HG03432 (cell line): Measurements from ENCODE around the gene PKP3.
"Not testable (repeated sequence)": the region's sequence is repeated elsewhere in the genome, so short reads cannot be mapped to it uniquely, and the experiment has no call there.

Source experiments
- ATAC-seq: cut with Tn5 transposase; IDR thresholded peaks from one replicate; pipeline ENCODE4 v1.9.1; 2021; ENCODE audit warnings: mild to moderate bottlenecking, moderate library complexity; ENCODE audit not compliant: unreplicated experiment

PKP3 gene

DNA sequence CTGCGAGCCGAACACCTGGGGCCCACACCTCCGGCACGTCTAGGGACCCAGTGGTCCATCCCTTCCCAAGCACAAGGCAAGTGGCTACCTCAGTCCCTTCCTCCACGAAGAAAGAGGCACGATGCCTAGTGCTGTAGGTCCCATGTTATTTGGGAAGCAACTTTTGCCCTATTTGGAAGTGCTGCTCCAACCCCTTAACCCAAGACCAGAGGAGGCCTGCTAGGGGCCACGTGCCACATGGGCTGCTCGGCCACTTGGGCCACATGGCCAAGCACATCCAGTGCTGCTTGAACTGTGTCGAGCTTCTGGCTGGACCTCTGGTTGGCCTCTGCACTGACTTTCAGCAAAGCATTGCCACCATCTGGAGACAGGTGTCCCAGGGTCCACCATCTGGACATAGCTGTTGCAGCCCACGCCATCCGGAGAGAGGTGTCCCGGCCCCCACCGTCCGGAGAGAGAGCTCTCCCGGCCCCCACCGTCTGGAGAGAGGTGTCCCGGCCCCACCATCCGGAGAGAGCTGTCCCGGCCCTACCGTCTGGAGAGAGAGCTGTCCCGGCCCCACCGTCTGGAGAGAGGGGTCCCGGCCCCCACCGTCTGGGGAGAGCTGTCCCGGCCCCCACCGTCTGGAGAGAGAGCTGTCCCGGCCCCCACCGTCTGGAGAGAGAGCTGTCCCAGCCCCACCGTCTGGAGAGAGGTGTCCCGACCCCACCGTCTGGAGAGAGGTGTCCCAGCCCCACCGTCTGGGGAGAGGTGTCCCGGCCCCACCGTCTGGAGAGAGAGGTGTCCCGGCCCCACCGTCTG lies 31.2 kb upstream of the PKP3 start:
- no peak for ATAC-seq

DNA sequence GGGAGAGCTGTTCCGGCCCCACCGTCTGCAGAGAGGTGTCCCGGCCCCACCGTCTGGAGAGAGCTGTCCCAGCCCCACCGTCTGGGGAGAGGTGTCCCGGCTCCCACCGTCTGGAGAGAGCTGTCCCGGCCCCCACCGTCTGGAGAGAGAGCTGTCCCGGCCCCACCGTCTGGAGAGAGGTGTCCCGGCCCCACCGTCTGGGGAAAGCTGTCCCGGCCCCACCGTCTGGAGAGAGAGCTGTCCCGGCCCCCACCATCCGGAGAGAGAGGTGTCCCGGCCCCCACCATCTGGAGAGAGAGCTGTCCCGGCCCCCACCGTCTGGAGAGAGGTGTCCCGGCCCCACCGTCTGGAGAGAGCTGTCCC lies 30.6 kb upstream of the PKP3 start:
- not testable (repeated sequence) for ATAC-seq

DNA sequence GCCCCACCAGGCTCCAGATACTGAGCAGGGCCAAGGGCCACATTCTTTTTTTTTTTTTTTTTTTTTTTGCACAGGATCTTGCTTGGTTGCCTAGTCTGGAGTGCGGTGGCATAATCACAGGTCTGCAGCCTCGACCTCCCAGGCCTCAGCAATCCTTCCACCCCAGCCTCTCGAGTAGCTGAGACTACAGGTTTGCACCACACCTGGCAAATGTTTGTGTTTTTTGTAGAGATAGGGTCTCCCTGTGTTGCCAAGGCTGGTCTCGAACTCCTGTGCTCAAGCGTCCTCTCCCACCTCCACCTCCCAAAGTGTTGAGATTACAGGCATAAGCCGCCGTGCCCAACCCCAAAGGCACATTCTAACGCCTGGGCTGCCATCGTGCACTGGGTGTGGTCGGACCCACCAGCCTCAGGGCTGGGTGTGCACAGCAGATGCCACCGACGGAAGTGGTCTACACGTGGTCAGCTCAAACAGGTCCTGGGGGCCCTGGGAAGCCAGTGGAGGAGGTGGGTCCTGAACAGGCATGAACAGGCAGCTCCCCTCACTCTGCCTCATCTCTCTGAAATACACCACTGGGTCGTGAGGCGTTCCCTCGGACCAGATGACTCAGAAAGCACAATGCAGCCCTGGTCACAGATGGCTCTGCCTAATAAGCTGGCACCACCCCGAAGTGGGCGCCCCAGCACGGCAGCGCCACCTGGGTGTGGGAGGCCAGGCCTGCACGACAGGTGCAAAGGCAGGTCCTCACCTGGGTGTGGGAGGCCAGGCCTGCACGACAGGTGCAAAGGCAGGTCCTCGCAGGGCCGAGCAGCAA lies 29.9 kb upstream of the PKP3 start:
- ATAC-seq: no peak

DNA sequence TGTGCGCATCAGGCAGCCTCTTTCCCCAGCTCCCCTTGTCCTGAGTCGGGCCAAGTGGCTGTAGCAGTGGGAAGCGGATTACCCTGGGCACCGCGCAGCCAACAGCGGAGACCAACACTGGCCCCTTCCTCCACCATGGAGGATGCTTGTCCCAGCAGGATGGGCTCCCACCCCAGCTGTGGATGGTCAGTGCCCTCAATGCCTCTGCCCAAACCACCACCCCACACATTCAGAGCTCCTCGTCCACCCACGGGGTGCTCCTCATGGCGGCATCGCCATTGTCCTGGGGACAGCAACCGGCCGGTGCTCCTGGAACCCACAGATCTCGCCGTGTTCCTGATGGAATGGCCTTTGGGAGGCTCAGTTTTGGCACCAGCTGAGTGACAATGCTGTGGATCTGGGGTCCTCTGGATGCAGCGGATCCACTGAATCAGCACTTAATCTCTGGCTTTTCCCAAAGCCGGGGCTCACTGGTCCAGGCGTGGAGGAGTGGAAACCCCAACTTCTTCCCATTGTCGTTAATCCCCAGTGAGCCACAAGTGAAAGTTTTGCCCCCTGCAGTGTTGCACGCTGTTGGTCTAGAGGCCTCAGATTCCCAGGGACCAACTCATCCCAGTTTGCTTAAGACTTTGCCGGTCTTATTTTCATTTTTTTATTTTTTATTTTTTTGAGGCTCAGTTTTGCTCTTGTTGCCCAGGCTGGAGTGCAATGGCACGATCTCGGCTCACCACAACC lies 28.9 kb upstream of the PKP3 start:
- ATAC-seq: no peak

DNA sequence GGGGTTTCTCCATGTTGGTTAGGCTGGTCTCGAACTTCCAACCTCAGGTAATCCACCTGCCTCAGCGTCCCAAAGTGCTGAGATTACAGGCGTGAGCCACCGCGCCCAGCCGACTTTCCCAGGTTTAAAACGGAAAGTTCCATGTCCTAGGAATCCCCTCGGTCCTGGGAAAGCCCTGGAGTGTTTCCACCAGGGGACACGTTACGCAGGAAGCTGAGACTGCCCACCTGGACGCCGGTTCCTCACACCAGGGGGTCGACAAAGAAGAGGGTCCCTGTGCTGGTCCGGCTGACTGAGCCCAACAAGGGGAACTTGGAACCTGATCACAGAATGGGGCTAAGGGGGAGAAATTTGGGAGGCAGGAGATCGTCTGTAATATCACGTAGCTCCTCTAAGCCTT lies 28.2 kb upstream of the PKP3 start:
- ATAC-seq: no peak

DNA sequence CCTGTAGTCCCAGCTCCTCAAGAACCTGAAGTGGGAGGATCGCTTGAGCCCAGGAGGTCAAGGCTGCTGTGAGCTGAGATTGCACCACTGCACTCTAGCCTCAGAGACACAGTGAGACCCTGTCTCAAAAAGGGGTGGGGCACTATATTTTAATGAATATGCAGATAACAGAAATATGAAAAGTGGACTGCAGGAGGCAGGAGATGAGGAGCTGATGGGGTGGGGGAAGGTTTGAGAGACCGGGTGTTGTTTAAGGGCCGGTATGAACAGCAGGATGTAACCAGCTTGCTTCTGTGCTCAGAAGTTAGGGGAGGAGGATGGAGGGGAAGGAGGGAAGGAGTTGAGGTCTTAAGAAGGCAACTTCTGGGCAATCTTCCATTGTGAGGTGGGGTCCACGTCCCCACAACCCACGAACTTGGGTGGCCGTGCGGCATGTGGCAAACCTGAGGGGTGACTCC lies 26.0 kb upstream of the PKP3 start:
- no peak for ATAC-seq

DNA sequence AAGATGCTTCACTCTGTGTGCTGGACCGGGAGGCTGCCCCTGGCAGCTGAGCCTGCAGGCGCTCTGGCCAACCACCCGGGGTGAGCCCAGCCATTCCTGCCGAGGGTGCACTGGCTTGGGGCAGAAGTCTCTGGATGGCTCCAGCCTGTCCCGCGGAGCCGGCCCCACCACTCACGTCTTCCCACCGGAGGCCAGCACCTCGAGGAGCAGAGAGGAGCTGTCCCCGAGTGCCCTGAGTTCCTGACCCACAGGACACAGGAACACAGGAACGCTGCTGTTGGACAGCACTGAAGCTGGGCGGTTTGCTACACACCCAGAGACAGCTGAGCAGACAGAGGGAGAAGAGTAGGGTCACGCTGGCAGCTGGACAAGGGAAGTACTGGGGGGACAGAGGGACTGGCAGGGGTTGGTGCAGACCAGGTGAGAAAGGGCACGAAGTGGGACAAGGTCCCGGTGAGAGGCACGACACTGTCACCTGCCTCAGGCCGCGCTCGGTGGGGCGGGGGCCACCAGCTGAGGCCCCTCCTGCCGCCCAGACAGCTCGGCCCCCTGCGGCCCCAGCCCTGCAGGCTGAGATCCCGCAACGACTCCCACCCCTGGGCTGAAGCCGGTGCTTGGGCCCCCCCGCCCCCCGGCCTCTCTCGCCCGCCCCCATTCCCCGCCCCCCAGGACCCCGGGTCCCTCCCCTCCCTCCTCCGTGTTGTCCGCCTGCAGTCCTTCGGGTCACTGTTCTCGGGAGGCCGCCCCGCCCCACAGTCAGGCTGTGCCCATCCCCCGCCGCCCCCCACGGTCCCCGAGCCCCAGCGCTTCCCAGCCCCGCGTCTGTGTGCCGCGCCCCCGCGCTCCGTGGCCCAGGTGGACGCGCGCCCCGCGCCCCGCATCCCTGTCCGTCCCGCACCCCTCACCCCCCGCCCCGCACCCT lies 25.3 kb upstream of the PKP3 start:
- no peak for ATAC-seq

DNA sequence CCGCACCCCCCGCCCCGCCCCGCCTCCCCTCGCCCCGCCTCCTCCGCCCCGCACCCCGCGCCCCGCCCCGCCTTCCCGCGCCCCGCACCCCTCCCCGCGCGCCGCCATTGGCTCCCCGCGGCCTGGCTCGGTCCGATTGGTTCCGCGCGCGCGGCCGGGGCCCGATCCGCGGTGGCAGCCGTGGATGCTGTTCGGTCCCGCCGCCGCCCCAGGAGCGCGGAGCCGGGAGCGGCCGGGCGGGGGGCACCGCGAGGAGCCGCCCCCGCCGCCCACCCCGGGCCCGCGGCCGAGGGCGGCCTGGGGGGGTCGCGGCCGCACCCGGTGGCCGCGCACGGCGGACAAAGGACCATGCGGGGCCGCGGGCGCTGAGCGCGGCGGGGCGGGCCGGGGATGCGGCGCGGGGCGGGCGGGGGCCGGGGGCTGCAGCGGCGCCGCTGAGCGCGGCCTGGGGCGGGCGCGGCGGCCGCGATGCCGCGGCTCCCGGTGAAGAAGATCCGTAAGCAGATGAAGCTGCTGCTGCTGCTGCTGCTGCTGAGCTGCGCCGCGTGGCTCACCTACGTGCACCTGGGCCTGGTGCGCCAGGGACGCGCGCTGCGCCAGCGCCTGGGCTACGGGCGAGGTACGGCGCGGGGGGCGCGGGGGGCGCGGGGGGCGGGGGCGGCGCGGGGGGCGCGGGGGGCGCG lies 24.5 kb upstream of the PKP3 start, which contains the start of gene B4GALNT4:
B4GALNT4 (plus strand) TSS at position 164 of the 683 bp plus-strand sequence; CDS start at position 469, 305 bp downstream.
- no peak for ATAC-seq

DNA sequence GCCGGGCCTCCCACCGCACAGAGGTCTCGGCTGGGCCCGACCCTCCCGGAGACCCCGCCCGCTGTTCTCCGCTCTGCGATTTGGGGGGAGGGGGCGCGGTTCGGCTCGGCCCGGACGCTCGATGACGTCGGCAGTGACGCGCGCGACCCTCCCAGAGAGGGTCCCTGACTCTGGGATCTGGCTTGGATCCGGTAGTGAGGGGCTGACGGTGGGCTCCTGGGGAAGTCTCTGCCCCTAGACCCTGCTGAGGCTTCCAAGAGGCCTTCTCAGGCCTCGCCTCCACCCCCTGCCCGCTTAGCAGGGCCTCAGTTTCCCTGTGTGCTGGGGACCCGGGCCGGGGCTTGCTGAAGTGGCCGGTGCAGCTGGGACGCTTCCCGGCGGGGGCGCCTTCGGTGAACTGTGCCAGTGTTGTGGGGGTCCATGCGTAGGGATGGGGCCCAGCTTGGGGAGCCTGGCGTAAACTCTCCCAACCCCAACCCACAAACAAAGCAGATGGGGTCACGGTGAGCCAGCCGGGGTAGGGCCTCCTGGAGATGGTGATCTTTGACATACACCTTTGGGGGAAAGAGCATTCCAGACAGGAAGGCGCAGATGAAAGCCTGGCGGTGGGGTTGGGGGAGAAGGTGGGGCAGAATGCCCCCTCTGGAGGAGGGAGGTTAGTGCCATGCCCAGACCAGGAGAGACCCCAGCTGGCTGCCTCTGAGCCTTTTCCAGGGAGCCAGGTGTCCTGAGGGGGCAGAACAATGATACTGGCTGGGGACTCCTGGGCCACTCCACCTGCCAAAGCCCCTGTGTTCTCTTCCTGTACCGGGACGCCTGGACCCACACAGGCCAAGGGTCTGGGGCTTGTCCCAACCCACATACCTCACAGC lies 23.7 kb upstream of the PKP3 start:
- ATAC-seq: no peak

DNA sequence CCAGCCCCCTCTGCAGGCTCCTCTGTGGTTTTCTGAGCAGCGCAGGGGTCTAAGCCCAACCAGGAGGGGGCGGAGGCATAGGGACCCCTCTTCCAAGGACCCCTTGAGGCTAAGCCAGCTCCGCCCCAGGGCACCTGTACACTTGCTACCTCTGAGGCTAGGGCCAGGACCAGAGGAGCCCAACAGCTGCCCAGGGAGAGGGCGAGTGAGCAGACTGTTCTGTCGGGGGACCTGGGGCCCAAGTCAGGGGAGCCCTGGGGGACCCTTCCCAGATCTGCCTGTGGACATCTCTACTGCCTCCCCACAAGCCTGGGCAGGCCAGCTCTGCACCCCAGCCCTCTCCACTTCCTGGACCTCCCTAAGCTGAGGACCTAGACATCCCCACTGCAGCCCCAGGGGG lies 23.0 kb upstream of the PKP3 start:
- no peak for ATAC-seq

DNA sequence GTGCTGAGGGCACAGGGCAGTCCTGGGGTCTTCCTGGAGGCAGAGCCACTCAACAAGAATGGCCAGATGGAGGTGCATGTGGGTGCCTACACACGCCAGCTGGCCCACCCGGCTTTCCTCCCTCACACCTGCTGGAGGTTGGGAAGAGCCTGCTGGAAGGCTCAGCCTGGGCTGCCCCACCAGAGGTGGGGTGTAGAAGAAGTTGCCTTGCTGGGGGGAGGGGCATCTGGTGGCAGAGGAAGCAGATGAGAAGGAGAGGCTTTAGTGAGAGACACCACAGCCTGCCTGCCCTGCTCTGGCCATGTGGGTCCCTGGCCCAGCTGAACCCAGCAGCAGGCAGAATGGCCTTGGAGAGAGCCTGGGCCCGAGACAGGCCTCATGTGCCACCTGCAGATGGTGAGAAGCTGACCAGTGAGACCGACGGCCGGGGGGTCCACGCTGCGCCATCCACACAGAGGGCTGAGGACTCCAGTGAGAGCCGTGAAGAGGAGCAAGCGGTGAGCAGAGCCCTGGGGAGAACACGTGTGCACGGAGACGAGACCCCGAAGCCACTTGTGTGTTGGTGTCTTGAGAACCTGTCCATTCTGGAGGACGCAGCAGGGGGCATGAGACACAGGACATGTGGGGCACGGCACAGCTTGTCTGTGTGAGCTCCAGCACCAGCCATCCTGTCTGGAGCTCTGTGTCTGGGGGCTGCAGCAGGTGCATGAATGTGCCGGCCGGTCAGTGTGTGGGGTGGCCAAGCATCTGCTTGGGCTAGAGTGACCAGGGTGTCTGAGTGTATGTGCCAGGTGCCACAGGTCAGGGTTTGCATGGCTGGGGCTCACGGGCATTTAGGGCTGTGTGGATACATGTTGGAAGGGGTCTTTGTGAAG lies 22.1 kb upstream of the PKP3 start:
- no peak for ATAC-seq

DNA sequence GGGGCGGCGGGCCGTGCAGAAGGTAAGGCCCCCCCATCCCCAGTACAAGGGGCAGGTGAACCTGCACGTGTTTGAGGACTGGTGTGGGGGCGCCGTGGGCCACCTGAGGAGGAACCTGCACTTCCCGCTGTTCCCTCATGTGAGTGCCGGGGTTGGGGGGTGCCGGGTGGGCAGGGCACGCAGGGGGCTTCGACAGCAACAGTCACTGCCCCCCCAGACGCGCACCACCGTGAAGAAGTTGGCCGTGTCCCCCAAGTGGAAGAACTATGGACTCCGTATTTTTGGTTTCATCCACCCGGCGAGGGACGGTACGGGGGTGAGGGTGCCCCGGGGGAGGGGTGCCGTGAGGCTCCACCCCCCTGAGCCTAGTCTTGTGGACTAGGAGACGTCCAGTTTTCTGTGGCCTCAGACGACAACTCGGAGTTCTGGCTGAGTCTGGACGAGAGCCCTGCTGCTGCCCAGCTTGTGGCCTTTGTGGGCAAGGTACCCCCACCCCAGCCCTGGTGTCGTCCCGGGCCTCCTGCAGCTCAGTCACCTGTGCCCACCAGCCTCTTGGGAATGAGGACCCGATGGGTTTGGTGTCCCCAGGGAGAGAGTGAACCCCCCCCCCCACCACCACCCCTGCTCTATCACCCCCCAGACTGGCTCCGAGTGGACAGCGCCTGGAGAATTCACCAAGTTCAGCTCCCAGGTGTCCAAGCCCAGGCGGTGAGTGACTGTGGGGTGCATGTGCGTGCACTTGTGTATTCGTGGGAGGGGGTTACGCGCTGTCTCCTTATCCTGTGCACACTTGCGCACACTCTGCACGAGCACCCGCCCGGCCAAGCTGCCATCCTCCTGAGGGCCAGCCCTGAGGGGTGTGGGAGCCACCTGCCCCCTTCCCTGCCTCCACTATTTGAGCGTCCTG lies 20.9 kb upstream of the PKP3 start:
- ATAC-seq: no peak

DNA sequence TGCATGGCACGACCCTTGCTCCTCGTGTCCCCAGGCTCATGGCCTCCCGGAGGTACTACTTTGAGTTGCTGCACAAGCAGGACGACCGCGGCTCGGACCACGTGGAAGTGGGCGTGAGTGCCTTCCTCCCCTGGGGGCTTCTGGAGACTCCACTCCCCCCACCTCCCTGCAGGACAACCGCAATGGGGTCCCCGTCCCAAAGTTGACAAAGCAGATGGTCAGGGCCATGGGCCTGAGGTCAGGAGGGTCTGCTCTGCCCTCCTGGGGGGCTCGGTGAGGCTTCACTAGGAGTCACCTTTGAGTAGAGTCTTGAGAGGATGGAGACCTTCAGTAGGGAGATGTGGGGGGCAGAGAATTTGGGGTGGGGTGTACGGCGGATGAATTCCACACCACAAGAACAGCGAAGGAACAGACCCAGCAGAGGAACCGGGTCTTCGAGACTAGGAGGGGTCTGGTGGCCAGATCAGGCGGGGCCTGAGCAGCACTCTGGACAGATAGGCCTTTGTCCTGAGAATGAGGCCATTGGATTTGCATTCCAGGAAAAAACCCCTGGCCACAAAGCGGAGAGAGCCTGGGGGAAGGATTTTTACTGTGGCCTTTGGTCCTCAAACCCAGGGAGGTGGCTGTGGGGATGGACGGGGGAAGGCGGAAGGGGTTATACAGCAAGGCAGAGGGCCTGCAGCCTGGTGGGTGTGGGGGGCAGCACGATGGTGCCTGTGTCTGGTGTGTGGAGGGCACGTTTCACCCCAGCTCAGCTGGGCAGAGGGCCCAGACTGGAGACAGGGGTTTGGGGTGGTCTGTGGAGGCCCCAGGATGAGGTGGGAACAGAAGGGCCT lies 20.1 kb upstream of the PKP3 start:
- no peak for ATAC-seq

DNA sequence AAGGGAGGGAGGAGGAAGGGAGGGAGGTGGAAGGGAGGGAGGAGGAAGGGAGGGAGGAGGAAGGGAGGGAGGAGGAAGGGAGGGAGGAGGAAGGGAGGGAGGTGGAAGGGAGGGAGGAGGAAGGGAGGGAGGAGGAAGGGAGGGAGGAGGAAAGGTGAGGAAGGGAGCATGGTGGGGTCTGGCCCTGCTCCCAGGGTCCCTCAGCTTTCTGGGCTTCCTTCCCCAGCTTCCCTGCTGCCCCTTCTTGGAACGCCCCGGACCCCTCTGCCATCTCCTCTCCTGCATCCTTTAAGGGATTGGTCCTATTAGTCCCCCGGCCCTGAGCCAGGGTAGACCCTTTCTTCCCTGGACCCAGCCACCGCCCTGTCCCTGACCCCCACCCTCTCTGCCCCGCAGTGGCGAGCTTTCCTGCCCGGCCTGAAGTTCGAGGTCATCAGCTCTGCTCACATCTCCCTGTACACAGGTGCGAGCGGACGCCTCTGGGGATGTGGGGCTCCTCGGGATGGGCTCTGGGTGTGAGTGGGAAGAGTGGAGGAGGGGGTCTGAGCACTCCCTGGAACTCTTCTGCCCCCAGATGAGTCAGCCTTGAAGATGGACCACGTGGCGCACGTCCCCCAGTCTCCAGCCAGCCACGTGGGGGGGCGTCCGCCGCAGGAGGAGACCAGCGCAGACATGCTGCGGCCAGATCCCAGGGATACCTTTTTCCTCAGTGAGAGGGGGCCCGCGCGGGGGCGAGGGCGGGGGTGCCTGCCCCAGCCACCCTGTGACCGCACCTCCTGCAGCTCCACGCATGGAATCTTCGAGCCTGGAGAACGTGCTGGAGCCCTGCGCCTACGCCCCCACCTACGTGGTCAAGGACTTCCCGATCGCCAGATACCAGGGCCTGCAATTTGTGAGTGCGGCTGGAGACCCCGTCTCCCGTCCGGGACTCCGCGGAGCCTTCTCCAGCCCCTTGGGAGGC lies 18.7 kb upstream of the PKP3 start:
- ATAC-seq: no peak
